A549 (cell line): Measurements from ENCODE around the gene UBE2U.

Experiments used
- EP300 ChIP-seq, 2 experiments: fragments of >200 bp; sonication (Bioruptor Twin); formaldehyde crosslinking; IDR thresholded peaks; 2 replicates in 1 of 2; 3 replicates in 1 of 2; pipeline ENCODE4 v1.6.1; 2016 to 2017
- JUN ChIP-seq, 2 experiments: fragments of >200 bp; sonication (Bioruptor Twin); formaldehyde crosslinking; IDR thresholded peaks; 2 replicates in 1 of 2; 3 replicates in 1 of 2; pipeline ENCODE4 v1.6.1; 2016 to 2017
- KDM1A ChIP-seq: fragments of 200-600 bp; sonication (generic); IDR thresholded peaks from 2 replicates; pipeline ENCODE4 v1.6.1; 2016; ENCODE audit warnings: low read depth, mild to moderate bottlenecking
- KDM5A ChIP-seq: fragments of 200-600 bp; sonication (generic); IDR thresholded peaks from 2 replicates; pipeline ENCODE4 v1.6.1; 2016; ENCODE audit warnings: antibody characterized with exemption, mild to moderate bottlenecking
- POLR2AphosphoS2 ChIP-seq: conservative IDR thresholded peaks from 2 replicates; pipeline ENCODE4 v1.6.1; 2012; ENCODE audit warnings: low read length, improper control_type of control experiment, inconsistent platforms
- RARB ChIP-seq: fragments of 250-450 bp; sonication (Bioruptor Pico); IDR thresholded peaks from 2 replicates; pipeline ENCODE4 v1.8.0; 2021; ENCODE audit warnings: mild to moderate bottlenecking, moderate library complexity
- SMC3 ChIP-seq: fragments of >200 bp; sonication (Bioruptor Twin); formaldehyde crosslinking; IDR thresholded peaks from 3 replicates; pipeline ENCODE4 v1.6.1; 2018; ENCODE audit warnings: inconsistent platforms
- TF ChIP-seq, protein P1 (sequence below): IDR thresholded peaks from 2 replicates; pipeline ENCODE4 v1.6.1; 2012
- TF ChIP-seq, protein P2 (sequence below): IDR thresholded peaks from 2 replicates; pipeline ENCODE4 v1.6.1; 2012; ENCODE audit warnings: low read depth, borderline replicate concordance
- TF ChIP-seq, protein P3 (sequence below): fragments of 250-450 bp; sonication (Bioruptor Pico); IDR thresholded peaks from 2 replicates; pipeline ENCODE4 v1.5.0; 2021; ENCODE audit warnings: mild to moderate bottlenecking, moderate library complexity, borderline replicate concordance
- TF ChIP-seq, protein P4 (sequence below): fragments of >200 bp; sonication (Bioruptor Twin); formaldehyde crosslinking; IDR thresholded peaks from 3 replicates; pipeline ENCODE4 v1.5.1; 2016

DNA sequence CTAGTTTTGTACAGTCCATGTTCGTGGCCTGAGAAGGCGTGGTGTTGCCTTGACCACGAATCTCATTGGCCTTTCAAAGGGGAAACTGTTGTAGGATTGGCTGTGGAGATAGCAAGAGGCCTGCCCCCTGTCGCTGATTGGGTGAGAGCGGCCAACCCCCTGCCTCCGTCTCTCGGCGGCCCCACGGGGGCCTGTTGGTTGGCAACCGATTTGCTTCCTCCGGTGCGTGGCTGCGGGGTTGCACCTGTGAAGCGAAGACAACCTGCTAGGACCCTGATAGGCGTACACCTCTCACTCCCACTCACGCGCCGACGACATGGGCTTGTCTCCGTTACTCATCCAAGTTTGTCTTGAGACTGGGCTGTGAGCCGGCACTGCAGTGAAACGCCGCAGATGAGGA lies at the start of gene UBE2U:
- TF ChIP-seq SMC3: no peak
- TF ChIP-seq JUN (IDR thresholded peaks at IDR 0.05): no peak
- no peak for TF ChIP-seq RARB (CRISPR knock-in tag)
- TF ChIP-seq, protein P1, sequence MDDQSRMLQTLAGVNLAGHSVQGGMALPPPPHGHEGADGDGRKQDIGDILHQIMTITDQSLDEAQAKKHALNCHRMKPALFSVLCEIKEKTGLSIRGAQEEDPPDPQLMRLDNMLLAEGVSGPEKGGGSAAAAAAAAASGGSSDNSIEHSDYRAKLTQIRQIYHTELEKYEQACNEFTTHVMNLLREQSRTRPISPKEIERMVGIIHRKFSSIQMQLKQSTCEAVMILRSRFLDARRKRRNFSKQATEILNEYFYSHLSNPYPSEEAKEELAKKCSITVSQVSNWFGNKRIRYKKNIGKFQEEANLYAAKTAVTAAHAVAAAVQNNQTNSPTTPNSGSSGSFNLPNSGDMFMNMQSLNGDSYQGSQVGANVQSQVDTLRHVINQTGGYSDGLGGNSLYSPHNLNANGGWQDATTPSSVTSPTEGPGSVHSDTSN: no peak
- TF ChIP-seq, protein P2, sequence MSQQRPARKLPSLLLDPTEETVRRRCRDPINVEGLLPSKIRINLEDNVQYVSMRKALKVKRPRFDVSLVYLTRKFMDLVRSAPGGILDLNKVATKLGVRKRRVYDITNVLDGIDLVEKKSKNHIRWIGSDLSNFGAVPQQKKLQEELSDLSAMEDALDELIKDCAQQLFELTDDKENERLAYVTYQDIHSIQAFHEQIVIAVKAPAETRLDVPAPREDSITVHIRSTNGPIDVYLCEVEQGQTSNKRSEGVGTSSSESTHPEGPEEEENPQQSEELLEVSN: no peak
- no peak for TF ChIP-seq EP300 (IDR thresholded peaks at IDR 0.05)
- TF ChIP-seq KDM1A: no peak
- TF ChIP-seq, protein P3, sequence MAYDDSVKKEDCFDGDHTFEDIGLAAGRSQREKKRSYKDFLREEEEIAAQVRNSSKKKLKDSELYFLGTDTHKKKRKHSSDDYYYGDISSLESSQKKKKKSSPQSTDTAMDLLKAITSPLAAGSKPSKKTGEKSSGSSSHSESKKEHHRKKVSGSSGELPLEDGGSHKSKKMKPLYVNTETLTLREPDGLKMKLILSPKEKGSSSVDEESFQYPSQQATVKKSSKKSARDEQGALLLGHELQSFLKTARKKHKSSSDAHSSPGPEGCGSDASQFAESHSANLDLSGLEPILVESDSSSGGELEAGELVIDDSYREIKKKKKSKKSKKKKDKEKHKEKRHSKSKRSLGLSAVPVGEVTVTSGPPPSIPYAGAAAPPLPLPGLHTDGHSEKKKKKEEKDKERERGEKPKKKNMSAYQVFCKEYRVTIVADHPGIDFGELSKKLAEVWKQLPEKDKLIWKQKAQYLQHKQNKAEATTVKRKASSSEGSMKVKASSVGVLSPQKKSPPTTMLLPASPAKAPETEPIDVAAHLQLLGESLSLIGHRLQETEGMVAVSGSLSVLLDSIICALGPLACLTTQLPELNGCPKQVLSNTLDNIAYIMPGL (CRISPR knock-in tag): no peak
- TF ChIP-seq, protein P4, sequence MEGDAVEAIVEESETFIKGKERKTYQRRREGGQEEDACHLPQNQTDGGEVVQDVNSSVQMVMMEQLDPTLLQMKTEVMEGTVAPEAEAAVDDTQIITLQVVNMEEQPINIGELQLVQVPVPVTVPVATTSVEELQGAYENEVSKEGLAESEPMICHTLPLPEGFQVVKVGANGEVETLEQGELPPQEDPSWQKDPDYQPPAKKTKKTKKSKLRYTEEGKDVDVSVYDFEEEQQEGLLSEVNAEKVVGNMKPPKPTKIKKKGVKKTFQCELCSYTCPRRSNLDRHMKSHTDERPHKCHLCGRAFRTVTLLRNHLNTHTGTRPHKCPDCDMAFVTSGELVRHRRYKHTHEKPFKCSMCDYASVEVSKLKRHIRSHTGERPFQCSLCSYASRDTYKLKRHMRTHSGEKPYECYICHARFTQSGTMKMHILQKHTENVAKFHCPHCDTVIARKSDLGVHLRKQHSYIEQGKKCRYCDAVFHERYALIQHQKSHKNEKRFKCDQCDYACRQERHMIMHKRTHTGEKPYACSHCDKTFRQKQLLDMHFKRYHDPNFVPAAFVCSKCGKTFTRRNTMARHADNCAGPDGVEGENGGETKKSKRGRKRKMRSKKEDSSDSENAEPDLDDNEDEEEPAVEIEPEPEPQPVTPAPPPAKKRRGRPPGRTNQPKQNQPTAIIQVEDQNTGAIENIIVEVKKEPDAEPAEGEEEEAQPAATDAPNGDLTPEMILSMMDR: no peak
- TF ChIP-seq KDM5A: no peak
- TF ChIP-seq POLR2AphosphoS2: no peak
